HG02943 (cell line): ENCODE data around the gene NR2F6.

Experiments
- ATAC-seq: cut with Tn5 transposase; IDR thresholded peaks from one replicate; pipeline ENCODE4 v1.9.1; 2021; ENCODE audit warnings: mild to moderate bottlenecking, low read depth, moderate library complexity; ENCODE audit not compliant: unreplicated experiment

Gene NR2F6

DNA sequence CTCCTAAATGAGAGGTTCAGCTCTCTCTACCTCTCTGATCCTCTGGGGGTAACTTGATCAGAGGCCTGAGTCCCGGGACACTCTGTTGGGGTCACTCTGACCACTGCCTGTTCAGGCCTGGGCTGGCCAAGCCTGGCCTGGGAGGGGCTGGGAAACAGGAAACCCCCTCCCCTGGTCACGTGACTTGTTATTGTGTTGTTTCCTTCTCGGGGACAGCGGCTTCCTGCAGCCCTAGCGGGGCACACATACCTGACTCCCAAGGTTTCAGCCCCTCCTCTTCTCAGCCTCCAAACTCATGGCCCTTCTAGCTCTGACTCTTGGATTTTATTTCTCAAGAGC, 18.9 kb upstream of the NR2F6 start, which contains the start of gene USHBP1:
Gene USHBP1, minus strand, starts transcription at position 105 of the 339 bp plus-strand sequence. CDS start 446 bp downstream, outside the sequence.
- ATAC-seq, result no peak

GRCh38 chr19:17263712-17264640, 18.3 kb upstream of the NR2F6 start:
- ATAC-seq, result no peak

DNA sequence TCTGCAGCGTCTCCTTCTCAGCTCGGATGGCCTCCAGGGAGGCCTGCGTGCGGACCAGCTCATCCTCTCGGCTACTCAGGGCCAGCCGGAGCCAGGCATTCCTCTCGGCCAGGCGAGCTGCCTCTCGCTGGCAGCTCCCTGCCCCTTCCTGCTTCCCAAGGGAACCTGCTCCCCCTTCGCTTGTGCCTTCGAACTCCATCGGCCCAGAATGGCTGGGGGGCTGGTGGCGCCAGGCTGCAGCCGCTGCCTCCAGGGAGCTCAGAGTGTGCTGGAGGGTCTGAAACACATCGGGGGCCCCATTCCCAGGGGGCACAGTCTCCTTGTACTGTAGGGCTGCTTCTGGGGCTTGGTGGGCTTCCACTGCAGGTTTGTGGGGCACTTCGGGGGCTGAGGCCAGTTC, 16.8 kb upstream of the NR2F6 start:
- ATAC-seq, result no peak

DNA sequence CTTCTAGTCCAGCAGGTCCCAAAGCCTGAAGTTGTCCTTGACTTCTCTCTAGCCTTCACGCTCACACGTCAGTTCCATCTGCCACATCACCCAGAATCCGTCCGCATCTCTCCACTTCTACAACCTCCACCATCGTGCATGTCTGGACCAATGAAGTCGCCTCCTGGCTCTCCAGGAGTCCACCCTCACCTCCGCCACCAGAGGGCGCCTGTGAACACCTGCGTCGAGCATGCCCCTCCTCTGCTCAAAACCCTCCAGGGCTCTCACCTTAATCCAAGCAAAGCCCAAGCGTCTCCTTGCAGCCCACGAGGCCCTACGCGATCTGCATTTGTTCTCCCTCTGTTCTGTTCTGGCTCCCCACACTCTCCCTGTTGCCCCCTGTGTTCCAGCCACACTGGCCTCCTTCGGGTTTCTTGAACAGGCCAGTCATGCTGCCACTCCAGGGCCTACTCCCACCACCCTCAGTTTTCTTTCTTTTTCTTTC, 15.2 kb upstream of the NR2F6 start:
- peak; percentile 55 for ATAC-seq

- no peak for ATAC-seq
Observed at GRCh38 chr19:17259934-17260333, 14.2 kb upstream of the NR2F6 start.

GRCh38 chr19:17259118-17259780, 13.5 kb upstream of the NR2F6 start:
- ATAC-seq, result no peak

DNA sequence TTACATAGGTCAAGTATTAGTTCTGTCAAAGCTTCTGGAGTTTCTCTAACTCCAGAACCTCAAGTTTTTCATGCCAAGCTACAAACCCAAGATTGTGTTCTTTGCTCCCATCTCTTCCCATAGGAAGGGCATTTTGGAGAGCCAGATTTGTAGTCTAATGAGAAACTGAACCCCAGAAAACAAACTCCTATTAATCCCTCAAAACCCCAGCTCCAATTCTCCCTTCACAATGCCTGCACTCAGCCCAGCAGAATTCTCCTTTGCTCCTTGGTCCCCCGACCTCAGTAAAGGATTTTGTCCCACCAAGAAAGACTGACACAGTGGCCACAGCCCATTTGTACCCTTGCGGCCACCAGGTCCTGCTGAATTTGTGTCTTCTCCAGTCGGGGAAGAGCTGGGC, 10.4 kb upstream of the NR2F6 start:
- ATAC-seq, result no peak

DNA sequence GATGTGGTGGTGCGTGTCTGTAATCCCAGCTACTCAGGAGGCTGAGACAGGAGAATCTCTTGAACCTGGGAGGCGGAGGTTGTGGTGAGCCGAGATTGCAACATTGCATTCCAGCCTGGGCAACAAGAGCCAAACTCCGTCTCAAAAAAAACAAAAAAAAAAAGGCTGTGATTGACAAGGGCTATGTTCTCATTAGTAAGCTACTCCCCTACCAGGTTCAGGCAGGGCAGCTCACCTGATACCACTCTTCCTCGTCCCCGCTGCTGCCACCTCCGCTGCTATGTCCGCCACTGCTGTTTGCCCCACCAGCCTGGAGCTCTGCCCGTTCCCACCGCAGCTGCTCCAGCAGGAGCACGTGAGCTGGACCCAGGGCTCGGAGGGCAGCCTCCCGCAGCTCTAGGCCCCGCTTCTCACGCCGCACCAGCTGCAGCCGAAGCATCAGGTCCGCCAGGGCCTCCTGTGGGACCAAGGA, 9.5 kb upstream of the NR2F6 start:
- ATAC-seq, result no peak

DNA sequence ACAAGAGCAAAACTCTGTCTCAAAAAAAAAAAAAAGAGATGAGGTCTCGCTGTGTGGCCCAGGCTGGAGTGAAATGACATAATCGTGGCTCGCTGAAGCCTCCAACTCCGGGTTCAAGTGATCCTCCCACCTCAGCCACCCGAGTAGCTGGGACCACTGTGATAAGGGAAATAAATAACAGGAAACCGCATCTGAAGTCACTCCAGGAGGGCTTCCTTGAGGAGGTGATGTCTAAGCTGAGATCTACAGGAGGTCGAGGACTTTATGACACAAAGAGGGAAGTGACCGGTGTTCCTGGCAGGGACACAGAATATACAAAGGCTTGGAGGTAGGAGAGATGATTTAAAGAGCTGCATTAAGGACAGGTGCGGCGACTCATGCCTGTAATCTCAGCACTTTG, 8.9 kb upstream of the NR2F6 start:
- no peak for ATAC-seq

GRCh38 chr19:17249887-17250548, 4.3 kb upstream of the NR2F6 start:
- no peak for ATAC-seq

DNA sequence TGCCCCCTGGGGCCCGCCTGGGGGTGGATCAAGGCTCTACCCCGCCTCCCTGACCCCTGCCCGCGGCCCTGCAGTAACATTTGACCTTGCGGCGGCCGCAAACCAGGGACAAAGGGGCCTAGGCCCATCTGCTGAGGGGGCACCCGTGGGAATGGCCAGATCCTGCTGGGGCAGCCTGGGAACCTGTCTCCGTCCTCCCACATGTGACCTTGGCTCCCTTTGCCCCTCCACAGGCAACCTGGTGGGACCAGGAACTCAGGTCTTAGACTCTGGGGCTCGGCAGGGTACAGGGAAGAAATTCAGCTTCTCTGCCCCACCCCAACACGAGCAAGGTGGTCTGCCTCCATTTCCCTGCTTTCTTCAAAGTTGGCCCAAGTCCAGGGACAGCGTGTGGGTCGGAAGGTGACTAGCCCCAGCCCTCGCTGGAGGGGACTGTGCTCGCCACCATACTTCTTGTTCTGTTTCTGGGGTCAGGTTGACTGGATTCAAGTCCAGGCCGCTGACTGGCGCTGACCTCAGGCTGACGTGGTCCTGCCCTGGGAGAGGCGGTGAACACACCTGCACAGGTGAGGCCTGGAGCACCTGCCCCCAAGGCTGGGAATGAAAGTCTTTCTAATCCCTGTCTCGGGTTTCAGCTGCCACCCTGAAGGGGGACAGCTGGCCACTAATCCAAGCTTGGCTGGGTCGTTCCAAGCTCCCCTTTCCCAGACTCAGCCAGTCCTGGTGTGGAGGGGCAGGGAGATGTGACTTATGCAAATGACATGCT, 2.5 kb upstream of the NR2F6 start:
- ATAC-seq, result no peak

DNA sequence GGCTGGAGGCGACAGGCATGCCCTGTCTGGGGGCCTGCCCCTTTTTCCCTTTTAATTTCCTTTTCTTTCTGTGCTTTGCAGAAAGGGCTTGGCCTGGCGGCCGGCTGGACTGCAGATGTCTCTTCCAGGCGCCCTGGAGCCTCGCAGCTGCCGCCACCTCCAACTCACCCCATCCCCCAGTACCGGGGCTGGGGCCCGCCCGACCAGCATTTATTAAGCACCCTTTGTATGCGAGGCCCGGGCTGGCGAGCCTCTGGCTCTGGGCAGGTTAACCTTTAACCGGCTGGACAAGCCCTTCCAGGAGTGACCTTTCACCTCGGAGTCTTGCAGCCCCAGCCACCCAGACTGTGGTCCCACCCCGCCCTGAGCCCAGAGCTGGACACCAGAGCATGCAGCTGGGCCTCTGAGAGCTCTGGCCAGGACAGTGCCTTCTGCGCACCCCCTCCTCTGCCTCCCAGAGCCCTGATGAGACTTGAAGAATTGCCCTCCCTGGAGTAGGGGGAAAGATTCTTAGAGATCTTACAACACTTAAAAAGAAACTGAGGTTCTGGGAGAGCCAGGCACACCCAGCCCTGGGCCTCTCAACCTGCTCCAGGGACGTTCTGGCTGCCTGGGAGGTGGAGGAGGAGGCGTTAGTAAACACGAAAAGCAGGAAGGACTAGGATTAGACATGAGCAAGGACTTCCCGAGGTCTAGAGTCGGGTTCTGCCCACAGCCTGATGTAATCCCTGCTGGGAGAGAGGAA, 1.1 kb upstream of the NR2F6 start:
- no peak for ATAC-seq

DNA sequence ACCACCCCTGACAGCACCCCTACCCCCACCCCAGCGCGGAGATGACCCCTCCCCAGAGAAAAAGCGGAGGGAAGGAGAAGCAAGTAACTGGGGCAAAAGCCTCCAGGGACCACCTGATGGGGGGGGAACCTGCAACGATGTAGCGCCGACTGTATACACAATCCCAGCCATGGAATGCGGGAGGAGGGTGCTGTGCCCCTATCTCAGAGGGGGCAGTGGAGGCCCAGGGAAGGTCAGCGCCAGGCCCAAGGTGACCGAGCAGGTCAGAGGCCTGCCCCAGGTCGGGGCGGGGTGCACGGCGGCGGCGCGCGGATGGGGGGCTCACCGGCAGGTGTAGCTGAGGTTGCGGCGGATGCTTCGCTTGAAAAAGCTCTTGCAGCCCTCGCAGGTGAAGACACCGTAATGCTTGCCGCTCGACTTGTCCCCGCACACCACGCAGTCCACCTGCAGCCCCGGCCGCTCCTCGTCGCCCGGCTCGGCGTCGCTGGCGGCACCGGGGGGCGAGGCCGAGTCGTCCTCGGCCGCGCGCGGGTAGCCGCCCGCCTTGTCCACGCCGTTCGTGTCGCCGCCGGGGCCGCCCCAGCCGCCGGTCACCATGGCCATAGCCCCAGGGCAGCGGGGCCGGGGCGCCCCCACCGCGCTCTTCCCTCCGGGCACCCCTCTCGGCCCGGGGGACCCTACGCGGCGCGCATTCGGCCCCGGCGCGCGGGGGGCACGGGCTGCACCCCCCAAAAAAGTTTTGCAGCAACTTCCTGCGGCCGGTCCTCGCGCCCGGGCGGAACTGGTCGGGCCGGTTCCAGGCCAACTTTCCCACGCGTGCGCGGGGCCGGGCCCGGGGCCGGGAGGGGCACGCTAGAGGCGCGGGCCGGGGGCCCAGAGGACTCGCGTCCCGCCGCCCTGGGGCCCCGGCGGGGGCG, 843 bp downstream of the NR2F6 start:
- no peak for ATAC-seq

- no peak for ATAC-seq
Observed at GRCh38 chr19:17243830-17244617, 1.7 kb downstream of the NR2F6 start.

GRCh38 chr19:17243211-17243829, 2.4 kb downstream of the NR2F6 start:
- no peak for ATAC-seq

GRCh38 chr19:17242431-17243208, 3.1 kb downstream of the NR2F6 start:
- no peak for ATAC-seq
